Endothelial cell of hepatic sinusoid (primary cell): ENCODE results near the gene PHYHD1.
"Not testable (repeated sequence)": the region's sequence is repeated elsewhere in the genome, so short reads cannot be mapped to it uniquely, and the experiment has no call there.

ENCODE experiments used
- in situ Hi-C: cut with HindIII; loops from 2 replicates; pipeline ENCODE4 v1.10.0; 2017; ENCODE audit warnings: low sequenced_read_pairs

The PHYHD1 gene

DNA sequence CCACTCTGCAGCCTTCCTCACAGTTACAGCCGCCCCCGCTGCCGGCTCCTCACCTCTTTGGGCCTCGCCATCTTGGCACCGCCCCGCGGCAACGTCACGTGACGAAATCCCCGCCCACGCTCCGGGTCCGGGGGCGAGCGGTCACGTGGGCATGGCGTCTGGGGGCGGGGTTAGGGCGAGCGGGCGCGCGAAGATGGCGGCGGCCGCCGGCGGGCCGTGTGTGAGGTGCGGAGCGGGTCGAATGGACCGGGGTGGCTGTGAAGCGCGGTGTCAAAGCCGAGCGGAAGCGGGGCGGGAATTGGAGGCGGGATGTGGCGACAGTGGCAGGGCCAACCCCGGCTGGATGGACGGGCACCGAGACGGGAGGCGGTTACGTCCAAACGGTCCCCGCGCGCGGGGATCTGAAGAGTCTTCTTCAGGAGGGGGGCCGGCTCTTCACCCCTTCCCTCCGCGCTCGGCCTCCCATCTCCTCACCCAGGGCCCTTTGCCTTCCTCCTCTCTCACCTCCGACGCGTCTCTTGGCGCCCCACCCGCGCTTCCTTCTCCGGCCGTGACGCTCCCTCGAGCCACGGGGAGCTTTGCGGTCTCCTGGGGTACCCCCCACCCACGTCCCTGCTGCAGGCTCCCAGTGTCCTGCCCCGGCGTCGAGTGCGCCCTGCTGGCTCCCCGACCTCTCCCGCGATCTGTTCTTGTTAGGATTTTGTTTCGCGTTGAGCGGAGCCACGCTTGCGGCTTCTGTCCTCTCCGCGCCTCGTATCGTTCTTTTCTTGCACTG is 26.9 kb downstream of the PHYHD1 start, which contains the start of the genes DOLK and NUP188:
TSS of gene DOLK (minus strand) at position 77 of the 775 bp plus-strand sequence. CDS start 300 bp downstream, outside the sequence.
TSS of gene NUP188 (plus strand) at position 173 of the 775 bp plus-strand sequence. CDS start at position 194, 21 bp downstream.
- in situ Hi-C loops: no loop called here

DNA sequence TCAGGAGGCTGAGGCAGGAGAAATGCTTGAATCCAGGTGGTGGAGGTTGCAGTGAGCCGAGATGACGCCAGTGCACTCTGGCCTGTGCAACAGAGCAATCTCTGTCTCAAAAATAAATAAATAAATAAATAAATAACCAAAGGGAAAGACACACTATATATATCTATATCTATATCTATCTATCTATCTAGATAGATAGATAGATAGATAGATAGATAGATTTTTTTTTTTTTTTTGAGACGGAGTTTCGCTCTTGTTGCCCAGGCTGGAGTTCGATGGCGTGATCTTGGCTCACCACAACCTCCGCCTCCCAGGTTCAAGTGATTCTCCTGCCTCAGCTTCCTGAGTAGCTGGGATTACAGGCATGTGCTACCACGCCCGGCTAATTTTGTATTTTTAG is 40.6 kb downstream of the PHYHD1 start:
- in situ Hi-C loops: not testable (repeated sequence)

DNA sequence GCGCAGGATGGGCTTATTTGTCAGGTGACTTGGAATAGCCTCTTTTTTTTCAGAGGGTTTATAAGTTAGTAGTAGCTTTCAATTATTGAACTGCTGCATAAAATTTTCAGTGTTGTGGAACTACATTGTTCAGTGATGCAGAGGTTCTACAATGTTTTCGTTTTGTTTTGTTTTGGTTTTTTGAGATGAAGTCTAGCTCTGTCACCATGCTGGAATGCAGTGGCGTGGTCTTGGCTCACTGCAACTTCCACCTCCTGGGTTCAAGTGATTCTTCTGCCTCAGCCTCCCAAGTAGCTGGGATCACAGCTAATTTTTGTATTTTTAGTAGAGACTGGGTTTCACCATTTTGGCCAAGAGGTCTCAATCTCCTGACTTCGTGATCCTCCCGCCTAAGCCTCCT is 48.7 kb downstream of the PHYHD1 start:
- in situ Hi-C loops: no loop called here

DNA sequence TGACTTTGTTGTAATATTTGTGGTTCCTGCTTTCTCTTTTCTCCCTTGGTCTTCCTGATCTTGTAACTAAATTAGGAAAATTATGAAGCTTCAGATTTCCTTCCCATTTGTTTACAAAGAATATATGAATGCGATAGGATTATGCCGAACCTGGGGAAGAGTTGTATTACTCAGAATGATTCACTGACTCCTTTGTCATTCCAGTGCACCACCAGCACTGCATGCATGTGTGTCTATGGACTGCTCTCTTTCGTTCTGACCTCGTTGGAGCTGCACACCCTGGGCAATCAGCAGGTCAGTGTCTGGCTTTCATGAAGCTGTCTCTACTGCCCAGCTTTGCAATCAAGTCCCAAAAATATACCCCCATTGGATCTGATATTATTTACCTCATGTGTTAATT is 52.2 kb downstream of the PHYHD1 start:
- in situ Hi-C loops: no loop called here

DNA sequence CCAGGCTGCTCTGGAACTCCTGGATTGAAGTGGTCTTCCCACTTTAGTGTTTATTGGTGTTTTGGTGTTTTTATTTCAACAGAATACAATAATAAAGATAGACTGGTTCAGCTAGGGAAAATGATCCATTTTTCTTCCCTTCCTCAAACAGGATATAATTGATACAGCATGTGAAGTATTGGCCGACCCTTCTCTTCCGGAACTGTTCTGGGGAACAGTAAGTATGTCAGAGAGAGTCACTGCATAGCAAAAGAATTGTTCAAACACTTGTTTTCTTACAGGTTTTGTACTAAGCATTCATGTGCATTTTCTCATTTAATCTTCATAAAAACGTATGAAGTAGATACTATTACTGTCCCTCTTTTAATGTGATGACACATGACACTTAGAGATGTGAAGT is 58.3 kb downstream of the PHYHD1 start:
- in situ Hi-C loops: no loop called here

DNA sequence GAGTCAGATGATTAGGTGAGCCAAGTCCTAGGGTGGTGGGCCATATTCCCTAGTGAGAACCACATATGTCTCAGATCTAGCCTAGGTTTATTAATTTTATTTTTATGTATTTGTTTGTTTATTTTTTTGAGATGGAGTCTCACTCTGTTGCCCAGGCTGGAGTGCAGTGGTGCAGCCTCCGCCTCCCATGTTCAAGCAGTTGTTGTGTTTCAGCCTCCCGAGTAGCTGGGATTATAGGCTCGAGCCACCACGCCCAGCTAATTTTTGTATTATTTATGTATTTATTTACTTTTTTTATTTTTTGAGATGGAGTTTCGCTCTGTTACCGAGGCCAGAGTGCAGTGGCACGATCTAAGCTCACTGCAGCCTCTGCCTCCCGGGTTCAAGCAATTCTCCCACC is 62.8 kb downstream of the PHYHD1 start:
- in situ Hi-C loops: loop anchor here (10.0 kb wide), 1 partner anchor 101 kb away; the partner anchor contains the start of gene DOLPP1

DNA sequence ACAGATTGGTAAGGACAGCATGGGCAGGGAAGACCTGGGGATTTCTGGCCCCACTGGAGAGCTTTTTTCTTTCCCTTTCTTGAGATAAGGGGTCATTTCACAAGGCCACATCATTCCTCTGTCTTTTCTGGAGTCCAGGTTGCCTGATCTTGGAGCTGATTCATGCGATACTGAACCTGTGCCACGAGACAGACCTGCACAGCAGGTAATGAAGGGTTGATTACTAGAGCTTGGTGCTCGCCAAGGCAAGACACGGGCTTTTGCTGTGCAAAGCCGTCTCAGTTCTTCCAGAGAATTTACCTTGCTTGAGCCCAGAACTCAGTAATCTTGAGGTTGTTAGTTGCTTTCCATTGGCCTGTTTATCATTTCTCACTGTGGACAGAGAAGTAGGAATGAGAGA is 65.9 kb downstream of the PHYHD1 start:
- in situ Hi-C loops: loop anchor here (10.0 kb wide), 1 partner anchor 98 kb away; the partner anchor contains the start of gene DOLPP1

DNA sequence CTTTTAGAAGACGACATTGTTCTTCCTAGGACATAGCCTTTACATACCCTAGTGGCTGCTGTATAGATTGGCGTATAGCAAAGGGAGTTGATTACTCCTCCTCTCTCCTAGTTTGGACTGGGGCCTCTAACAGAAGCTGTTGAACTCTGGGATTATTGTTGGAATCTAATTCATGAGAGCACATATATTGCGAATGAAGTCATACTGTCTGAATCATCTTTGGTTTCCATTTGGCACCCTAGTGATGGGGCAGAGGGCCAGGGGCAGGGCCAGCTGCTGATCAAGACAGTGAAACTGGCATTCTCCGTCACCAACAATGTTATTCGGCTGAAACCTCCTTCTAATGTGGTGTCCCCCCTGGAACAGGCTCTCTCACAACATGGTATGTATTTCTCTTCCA is 67.0 kb downstream of the PHYHD1 start:
- in situ Hi-C loops: loop anchor here (10.0 kb wide), 1 partner anchor 97 kb away; the partner anchor contains the start of gene DOLPP1
